Measurements from ENCODE around the gene SPINT2. TPM values are rescaled to one million over a fixed set of nuclear protein-coding genes. Genes with fewer than 3 reads are reported as not detected.

The SPINT2 gene
- polyA plus RNA-seq, 3 donors = 4.4 to 155 (median 22.1) TPM

DNA sequence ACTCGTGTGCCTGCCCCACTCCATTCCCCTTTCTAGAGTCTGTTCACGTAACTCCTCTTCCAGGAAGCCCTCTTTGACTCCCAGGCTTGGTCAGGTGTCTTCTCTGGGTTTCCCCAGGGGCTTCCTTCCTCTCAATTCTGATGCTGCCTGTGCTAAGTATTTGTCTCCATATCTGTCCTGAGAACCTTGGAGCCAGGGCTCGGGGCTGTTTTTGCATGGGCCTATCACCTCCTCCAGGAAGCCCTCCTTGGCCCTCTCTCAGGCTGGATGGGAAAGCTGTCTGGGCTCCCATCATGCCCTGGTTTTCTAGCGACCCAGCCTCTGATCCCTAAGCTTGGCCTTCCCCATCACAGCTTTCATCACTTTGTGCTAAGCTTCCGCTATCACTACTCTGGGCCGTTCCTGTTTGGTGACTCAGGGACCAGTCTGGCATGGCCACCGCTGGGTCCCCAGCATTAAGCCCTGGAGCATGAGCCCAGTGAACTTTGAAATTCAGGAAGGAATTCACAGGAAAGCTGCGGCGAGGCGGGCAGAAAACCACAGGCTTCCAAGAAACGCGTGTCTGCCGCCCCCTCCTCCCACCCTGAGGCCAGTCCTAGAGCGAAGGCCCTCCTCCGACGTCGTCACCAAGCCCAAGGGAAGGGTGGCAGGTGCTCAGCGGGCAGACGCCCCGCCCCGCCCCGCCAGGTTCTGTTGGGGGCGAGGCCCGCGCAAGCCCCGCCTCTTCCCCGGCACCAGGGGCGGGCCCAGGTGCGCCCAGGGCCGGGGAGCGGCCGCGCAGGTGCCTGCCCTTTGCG lies 486 bp upstream of the SPINT2 start:
- WGBS, 3 donors = 8 to 12% (median 8%) methylated on average over 29 to 34 of the region's 34 CpGs

DNA sequence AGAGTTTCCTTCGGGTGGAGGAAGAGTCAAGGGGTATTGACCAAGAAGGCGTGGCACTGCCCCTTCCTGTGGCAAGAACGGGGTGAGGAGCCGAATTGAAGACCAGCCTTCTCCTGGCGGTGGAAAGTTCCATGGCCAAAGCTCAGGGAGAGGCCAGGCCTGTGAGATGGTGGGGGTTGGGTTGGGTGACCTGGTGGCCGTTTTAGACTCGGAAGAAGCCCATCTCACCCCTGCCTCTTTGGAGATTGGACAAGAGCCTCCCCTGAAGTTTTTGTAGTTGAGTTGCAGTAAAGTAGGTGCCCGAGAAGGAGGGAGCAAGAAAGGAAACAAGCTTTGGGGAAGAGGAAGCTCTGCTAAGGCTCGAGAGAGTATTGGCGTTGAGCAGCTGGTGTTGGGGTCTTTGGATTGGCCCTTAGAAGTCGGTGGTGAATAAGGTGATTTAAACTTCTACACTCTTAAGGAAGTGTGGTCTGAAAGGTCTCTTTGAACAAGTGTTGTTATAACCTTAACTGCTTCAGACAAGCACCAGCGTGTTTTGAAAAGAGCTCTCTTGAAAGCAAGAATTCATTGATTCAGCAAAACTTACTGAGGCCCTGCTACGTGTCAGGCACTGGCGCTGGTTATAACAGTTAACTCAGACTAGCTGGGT lies 964 bp downstream of the SPINT2 start:
- 21 to 49% (median 49%) methylated on average over 14 of the region's 14 CpGs for WGBS, 3 donors

More for the DNA sequence above, 486 bp upstream of the SPINT2 start:
- no peak overlapping the region for H3K27ac ChIP-seq (ENCODE audit: low read depth, low read length)

DNA sequence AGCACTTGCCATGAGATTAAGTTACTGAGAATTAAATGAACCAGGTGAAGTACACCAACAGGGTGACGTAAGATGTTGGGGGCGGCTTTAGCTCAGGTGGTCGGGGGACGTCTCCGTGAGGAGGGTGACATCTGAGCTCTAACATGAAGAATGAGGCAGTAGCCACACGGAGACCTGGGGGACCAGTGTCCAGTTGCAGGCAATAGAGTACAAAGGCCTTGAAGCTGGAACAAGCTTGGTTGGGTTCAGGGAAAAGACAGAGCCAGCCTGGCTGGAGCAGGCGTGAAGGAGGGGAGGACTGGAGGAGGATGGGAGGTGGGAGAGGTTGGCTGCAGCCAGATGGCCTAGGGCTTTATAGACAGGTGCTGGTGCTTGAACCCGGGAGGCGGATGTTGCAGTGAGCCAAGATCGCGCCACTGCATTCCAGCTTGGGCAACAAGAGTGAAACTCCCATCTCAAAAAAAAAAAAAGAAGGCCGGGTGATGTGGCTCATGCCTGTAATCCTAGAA lies 1.6 kb downstream of the SPINT2 start:
- 39 to 90% (median 79%) methylated on average over 12 of the region's 12 CpGs for WGBS, 3 donors
- no peak overlapping the region for H3K27ac ChIP-seq (ENCODE audit: low read depth, low read length)

More for the DNA sequence above, 964 bp downstream of the SPINT2 start:
- no peak overlapping the region for H3K27ac ChIP-seq (ENCODE audit: low read depth, low read length)

DNA sequence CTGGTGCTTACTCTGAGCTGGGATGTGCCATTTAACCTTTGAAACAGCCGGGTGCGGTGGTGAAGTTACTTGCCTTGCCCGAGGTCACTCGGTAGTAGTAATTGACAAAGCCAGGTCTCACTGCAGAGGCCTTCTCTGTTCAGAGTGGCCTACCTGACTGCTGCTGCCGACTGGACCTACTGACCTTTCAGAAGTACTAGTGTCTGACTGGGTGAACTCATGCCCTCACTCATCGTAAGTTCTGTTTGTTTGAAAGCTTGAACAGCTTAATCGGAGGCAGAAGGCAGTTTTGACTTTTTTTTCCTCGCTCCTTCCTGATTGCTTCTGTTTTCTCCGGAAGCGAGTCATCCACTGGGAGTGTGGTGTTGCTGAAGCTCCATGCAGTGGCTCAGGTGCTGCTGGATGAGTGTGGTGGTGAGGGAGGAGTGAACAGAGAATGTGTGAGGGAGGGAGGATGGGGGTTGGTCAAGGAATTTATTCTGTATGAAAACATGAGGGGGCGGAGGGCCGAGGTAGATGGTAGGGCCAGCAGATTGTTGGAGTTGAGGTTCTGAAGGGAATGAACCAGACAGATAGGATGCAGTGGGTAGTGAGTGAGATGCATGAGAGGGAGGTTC lies 2.7 kb downstream of the SPINT2 start:
- no peak overlapping the region for H3K27ac ChIP-seq (ENCODE audit: low read depth, low read length)
- WGBS, 3 donors = 26 to 81% (median 68%) methylated on average over 12 of the region's 12 CpGs

DNA sequence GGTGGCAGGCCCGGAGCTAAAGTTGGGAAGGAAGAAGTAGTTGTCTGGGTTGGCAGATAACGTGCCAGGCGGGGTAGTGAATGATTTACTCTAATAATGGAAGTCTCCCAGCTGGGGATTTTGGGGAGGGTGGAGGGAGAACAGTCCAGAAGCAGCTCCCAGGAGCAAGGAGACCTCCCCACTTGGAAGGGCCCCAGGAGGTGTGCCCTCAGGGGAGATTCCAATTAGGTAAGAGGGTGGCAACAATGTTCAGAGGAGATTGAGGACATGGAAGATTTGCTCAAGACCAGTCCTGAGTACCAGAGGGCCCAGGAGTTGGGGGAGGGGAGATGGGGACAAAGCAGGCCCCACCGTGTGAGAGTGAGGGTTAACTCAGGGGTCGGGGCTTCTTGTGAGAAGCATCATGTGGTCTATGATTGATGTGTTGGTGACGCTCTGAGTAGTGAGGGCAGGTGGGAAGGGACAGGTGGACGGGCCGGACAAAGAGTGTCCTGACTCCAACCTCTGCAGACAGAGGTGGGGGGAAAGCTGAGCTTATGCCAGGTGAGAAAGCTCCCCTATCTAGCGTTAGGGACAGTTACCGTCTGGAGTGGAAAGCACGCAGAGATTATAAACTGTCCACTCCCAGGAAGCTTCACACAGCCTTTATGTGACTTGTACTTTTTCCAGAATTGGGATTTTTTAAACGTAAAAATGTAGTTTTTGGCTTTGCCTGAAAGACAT lies 3.5 kb downstream of the SPINT2 start:
- WGBS, 3 donors = 16 to 76% (median 69%) methylated on average over 12 of the region's 12 CpGs
- no peak overlapping the region for H3K27ac ChIP-seq (ENCODE audit: low read depth, low read length)

DNA sequence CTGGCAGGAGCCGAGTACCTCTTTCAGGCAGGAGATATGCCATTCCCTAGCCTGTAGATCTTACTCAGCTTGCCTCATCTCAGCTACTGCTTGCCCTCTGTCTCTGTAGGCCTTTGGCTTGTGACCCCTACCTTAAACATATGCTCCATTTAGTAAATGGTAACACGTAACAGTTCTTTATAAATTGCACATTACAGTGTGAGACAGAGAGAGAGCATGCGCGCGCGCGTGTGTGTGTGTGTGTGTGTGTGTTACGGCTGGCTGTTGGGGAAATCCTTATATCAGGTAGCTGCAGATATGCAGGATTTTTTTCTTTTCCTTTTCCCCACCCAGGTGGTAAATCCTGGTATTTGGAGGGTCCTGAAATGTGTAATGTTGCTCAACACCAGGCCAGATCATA lies 4.2 kb downstream of the SPINT2 start:
- 57 to 78% (median 64%) methylated on average over 8 of the region's 8 CpGs for WGBS, 3 donors
- no peak overlapping the region for H3K27ac ChIP-seq (ENCODE audit: low read depth, low read length)

DNA sequence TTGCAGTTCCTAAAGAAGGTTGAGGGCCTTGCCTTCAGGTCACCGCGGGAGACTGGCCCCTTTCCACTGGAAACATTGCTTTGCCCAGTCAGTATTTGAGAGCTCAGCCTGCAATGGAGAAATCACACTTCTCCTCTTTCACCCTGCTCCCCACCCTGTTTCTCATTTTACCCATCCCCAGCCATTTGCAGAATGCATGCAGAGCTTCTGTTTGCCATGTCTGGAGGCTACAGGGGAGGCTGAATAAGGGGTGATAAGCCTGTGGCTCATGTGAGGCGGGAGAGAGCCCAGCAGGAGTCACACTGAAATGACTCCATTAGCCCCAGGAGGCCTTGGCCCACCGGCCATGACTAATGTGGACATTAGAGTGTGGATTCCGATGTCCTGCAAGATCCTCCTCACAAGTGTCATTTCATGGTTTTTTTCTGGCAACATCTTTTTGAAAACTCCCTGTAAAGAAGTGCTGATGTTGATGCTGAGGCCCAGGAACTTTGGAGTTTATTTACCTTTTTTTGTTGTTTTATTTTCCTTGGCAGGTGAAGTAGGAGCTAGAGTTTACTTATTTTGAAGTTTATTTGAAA lies 6.3 kb downstream of the SPINT2 start:
- 66 to 86% (median 76%) methylated on average over 5 of the region's 5 CpGs for WGBS, 3 donors
- no peak overlapping the region for H3K27ac ChIP-seq (ENCODE audit: low read depth, low read length)

DNA sequence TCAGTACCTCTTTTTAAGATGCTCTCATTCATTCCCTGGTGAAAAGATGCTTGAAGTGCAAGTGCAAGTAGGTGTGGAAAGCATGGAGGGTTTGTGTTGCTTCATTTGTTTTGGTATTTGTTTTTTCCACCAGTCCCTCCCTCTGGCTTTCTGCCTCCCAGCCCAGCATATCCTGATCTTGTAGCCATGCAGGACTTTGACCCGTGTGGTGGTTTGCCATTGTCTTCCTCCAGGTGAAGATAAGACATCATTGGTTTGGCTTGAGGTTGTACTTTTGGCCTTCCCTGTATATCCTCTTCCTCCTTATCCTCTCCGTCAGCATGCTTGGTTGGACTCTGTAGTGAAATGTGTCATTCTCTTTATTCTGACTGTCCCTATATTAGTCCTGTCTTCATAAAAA lies 9.1 kb downstream of the SPINT2 start:
- 38 to 81% (median 78%) methylated on average over 2 of the region's 2 CpGs for WGBS, 3 donors

DNA sequence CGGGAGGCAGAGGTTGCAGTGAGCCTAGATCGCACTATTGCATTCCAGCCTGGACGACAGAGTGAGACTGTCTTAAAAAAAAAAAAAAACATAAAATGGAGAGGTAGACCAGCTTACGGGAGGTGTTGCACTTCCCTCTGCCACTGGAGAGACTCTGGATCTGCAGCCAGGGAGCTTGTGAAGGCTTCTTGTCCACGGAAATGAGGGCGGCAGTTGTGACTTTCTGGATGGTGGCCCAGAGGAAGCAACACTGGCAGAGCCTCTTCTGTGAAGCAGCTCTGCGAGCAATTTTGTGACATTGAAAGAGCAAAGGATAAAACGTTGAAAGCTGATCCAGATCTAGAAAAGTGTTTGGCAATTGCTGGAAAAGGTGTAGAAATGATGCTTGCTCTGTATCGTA lies 10.4 kb downstream of the SPINT2 start:
- 33 to 56% (median 48%) methylated on average over 9 of the region's 9 CpGs for WGBS, 3 donors
- no peak overlapping the region for H3K27ac ChIP-seq (ENCODE audit: low read depth, low read length)

More for the DNA sequence above, 9.1 kb downstream of the SPINT2 start:
- no peak overlapping the region for H3K27ac ChIP-seq (ENCODE audit: low read depth, low read length)

DNA sequence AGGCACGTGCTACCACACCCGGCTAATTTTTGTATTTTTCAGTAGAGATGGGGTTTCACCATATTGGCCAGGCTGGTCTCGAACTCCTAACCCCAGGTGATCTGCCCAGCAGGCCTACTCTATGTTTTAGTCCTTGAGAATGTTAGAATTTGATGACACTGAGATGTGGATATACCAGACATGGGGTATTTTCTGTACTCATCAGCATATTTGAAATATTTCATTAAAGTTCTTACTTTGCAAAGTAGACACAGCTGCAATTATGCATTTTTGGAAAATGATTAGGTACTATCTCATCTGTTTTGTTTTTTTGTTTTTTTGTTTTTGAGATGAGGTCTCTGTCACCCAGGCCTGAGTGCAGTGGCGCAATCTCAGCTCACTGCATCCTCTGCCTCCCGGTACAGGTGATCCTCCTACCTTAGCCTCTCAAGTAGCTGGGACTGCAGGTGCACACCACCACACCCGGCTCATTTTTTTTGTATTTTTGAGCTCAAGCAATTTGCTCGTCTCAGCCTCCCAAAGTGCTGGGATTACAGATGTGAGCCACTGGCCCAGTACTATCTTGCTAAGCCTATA lies 12.7 kb downstream of the SPINT2 start:
- 91 to 96% (median 94%) methylated on average over 7 of the region's 7 CpGs for WGBS, 3 donors
- H3K27ac ChIP-seq (ENCODE audit: low read depth, low read length) = no peak overlapping the region

DNA sequence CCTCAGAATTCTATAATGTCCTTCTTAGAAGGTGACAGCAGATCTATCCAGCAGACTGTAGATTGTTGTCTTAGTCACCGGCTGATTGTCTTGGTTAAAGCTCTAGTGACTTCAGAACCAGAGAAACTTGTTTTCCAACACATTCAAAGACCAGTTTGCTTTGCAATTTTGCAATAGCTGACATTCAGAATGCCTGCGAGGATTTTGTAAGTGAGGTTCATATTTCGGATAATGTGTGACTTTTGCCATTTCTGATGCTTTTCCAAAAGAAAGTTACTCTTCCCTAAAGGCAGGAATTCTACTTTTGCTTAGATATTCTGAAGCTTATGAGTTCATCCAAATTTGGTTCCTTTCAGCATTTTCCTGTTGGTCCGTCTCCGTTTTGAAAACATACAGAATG lies 13.2 kb downstream of the SPINT2 start:
- 31 to 50% (median 43%) methylated on average over 5 of the region's 5 CpGs for WGBS, 3 donors
- no peak overlapping the region for H3K27ac ChIP-seq (ENCODE audit: low read depth, low read length)

DNA sequence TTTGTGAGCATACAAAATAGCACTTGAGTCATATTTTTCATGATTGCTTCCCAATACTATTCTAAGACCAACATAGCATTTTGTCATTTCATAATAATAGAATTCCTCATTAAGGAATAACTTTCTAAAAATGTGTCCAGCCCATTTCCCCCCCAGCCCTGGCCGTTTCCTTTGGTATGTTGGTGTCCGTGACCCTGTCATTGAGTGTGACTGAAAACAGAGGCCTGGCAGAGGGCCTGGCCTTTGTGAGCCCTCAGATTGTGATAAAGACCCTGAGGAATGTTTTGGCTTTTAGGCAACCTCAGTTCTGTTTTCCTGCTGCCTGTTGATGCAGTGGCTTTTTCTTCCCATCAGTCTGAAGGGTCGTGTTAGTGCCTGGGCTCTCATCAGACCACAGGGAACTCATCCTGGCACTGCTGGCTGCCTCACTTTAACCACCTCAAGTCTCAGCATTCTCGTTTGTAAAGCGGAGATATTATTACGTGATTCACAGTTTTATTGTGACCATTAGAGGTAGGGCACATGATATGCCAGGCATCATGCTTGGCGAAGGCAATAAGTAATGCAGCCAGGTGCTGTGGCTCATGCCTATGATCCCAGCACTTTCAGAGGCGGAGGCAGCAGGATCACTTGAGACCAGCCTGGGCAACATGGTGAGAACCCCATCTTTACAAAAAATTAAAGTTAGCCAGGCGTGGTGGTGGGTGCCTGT lies 13.8 kb downstream of the SPINT2 start:
- 45 to 63% (median 52%) methylated on average over 9 of the region's 9 CpGs for WGBS, 3 donors
- H3K27ac ChIP-seq (ENCODE audit: low read depth, low read length) = no peak overlapping the region

DNA sequence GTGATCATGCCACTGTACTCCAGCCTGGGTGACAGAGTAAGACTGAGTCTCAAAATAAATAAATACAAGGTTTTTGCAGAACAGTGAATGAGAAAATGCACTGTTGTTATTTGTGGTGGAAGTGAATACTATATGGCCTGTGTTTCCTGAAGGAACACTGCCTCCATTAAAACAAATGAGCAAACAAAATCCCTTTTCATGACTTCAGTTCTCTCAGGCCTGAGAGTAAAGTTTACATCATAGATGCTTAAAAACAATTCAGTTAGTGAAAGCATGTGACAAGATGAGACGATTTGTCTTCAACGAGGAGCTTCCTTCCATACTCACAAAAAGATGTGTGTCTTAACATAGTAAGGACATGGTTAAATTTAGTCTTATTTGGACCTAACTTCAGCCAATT lies 14.4 kb downstream of the SPINT2 start:
- H3K27ac ChIP-seq (ENCODE audit: low read depth, low read length) = no peak overlapping the region
- WGBS, 3 donors = 57 to 67% (median 59%) methylated on average over 2 of the region's 2 CpGs

DNA sequence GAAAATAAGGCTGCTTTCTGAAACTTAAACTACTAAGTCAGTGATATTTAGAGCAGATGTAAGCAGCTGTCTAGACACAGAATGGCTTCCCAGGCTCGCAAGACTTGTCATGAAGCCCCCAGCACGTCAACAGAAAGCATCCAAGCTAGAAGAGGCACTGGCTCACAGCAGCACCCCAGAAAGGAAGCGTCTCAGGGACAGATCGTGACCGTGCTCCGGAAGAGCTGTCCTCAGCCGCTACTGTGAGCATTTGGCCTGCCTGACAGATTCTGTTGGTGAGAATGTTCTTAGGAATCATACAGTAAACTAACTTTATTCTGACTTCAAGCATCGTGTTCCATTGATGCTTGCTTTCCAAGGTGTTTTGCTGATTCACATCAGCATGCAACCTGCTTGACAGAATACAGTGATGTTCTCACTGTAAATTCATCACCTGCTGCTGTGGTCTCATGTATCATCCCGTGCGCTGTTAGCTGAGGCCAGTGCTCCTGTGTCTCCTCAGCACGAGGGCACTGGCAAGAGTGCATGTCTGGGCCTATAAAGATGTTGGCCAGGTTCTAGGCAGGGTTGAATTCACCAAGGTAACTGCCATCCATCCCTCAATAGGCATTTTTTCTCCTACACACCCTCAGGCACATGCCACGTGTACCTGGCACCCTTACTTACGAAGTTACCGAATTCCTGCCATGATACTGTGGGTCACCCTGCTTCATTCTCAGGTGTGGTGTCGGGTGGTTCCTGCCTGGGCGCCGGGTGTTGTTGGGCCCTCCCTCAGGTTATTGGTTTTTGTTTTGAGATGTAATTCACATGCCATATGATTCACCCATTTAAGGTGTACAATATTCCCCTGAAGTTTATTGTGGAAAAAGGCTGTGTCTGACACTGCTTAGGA lies 15.9 kb downstream of the SPINT2 start:
- no peak overlapping the region for H3K27ac ChIP-seq (ENCODE audit: low read depth, low read length)

DNA sequence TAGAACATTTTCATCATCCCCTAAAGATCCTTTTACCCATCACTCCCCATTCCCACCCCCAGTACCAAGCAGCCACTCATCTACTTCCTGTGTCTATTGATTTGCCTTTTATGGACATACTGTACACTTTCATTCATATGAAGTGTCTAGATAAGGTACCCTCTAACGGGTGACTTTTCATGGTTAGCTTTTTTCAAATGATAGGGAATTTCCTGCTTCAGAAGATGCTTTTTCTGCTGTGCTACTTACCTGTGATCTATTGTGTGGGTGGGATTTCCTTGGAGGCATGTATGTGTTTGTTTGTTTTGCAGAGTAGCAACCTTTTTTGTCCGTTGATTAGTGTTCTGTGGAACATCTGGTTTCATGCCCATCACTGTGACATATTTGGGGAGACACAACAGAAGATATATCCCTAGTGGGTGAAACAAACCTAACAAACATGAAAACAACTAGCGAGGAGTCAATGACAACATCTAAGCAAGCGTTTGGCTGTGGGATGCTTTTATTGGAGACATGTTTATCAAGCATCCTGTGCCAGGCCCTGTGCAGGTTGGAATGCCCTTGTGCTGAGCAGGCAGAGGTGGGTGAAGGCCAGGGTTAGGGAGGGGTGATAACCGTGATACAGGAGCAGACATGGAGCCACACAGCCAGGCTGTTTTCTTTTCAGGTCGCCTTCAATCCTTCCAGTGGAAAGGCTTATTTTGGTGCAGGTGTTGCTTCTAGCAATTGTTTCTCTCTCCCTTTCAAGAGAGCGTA lies 17.6 kb downstream of the SPINT2 start:
- no peak overlapping the region for H3K27ac ChIP-seq (ENCODE audit: low read depth, low read length)
- 50 to 80% (median 78%) methylated on average over 7 of the region's 7 CpGs for WGBS, 3 donors

More for the DNA sequence above, 15.9 kb downstream of the SPINT2 start:
- WGBS, 3 donors = 79 to 87% (median 87%) methylated on average over 17 of the region's 17 CpGs

DNA sequence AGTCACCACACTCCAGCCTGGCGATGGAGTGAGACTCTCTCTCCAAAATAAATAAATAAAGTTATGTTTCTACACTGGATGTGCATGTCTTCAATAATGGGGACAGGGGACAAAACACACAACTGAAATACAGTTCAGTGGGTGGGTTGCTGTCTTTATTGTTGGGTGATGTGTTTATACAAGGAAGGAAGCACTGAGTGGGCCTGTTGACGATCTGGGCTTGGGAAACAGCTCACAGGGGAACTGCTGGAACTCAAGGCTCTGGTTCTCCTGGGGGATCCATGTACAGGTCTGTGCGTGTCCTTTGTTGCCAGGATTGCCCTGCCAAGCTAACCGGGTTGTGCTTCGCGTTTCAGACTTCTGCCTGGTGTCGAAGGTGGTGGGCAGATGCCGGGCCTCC lies 18.9 kb downstream of the SPINT2 start:
- no peak overlapping the region for H3K27ac ChIP-seq (ENCODE audit: low read depth, low read length)
- 90 to 91% (median 91%) methylated on average over 8 of the region's 8 CpGs for WGBS, 3 donors
